ENCODE data around the gene CCDC148.

DNA sequence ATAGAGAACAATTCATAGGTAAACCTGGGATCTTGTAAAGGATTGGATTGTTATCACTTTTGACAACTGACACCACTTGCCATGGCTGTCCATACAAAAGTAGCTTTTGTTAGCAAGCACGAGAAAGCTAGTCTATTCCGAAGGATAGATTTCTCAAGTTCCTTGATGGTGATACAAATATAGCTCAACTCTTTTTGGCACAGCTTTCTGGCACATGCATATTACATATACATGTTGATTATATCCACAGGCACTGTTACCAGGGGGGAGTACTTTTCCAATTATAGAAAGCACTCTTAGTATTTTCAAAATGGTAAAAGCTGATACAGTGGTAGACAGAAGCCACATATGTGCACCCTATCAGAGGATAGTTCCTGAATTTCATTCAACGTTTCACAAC is 186.0 kb downstream of the CCDC148 start:
- TF ChIP-seq POLR2A (IDR thresholded peaks at IDR 0.05; ENCODE audit: low read depth, low read length) (no peak), ZNF274 (IDR thresholded peaks at IDR 0.05; ENCODE audit: insufficient read depth, insufficient read length) (no peak), RAD21 (IDR thresholded peaks at IDR 0.05; ENCODE audit: insufficient read depth, low read depth, low read length) (no peak), KAT2A (conservative IDR thresholded peaks at IDR 0.05; ENCODE audit: control insufficient read depth, low read depth, low read length) (no peak), CHD4 (IDR thresholded peaks at IDR 0.05) (no peak), POLR2AphosphoS5 (IDR thresholded peaks at IDR 0.05; ENCODE audit: low read length) (no peak), NR2C1 (IDR thresholded peaks at IDR 0.05) (no peak)
